Colonic mucosa (tissue), 4 donors: ENCODE results near the gene COPG2. TPM values are rescaled to one million over a fixed set of nuclear protein-coding genes. Genes with fewer than 3 reads are reported as not detected.
"Not testable (repeated sequence)": the region's sequence is repeated elsewhere in the genome, so short reads cannot be mapped to it uniquely, and the experiment has no call there.

ENCODE experiments used
- DNase-seq: peaks from one replicate; pipeline ENCODE4 v3.0.0-alpha.2; 2020
- H3K27ac ChIP-seq: fragments of 200-600 bp; one replicate; pipeline ENCODE4 v1.8.0; 2021
- H3K27me3 ChIP-seq: fragments of 200-600 bp; one replicate; pipeline ENCODE4 v1.8.0; 2021
- H3K36me3 ChIP-seq: fragments of 200-600 bp; one replicate; pipeline ENCODE4 v1.8.0; 2021
- H3K4me1 ChIP-seq: fragments of 200-600 bp; one replicate; pipeline ENCODE4 v1.8.0; 2021; ENCODE audit warnings: mild to moderate bottlenecking
- H3K4me3 ChIP-seq: fragments of 200-600 bp; one replicate; pipeline ENCODE4 v1.8.0; 2021
- H3K9ac ChIP-seq, 2 donors: one replicate each; pipeline ENCODE4 v1.7.0; 2013; ENCODE audit warnings: control low read depth in 2 of 2, low read depth in 2 of 2, low read length in 2 of 2
- H3K9me3 ChIP-seq: fragments of 200-600 bp; one replicate; pipeline ENCODE4 v1.8.0; 2021
- intact Hi-C: fragments of 100-400 bp; cut with DNase I; formaldehyde crosslinking; loops from one replicate; pipeline ENCODE4 v1.14.1; 2022
- total RNA-seq, 2 donors: library from RNA; stranded (reverse); fragmentation: NEBNext Ultra II Directional in 1 of 2; extraction: Animal tissue kit (Norgen Biotek cat#: 25700) in 1 of 2; gene quantifications; one replicate each; pipeline ENCODE4 v1.2.1, GENCODE V29; 2021
- TF ChIP-seq, protein P1 (sequence below): fragments of 200-600 bp; IDR thresholded peaks from one replicate; pipeline ENCODE4 v1.8.0; 2022; ENCODE audit warnings: antibody characterized with exemption, mild to moderate bottlenecking
- donor health status: healthy.
- donor health status: DM: no; HTN: no; CAD: no.
- donor health status: DM: no; HTN: no; CAD: no.

The COPG2 gene
- total RNA-seq, 2 donors from 2014 or later = 19.1 to 24.2 TPM

GRCh38 chr7:130615583-130615982 lies 53.0 kb downstream of the COPG2 start:
- H3K9ac ChIP-seq = no peak overlapping the region
- H3K4me1 ChIP-seq = no peaks in the 10 kb centered on the region
- no peaks in the 10 kb centered on the region for H3K36me3 ChIP-seq
- H3K9me3 ChIP-seq = no peaks in the 10 kb centered on the region
- no peak overlapping the region for H3K27ac ChIP-seq
- no peak overlapping the region for H3K4me3 ChIP-seq
- no peak for DNase-seq
- TF ChIP-seq, protein P1, sequence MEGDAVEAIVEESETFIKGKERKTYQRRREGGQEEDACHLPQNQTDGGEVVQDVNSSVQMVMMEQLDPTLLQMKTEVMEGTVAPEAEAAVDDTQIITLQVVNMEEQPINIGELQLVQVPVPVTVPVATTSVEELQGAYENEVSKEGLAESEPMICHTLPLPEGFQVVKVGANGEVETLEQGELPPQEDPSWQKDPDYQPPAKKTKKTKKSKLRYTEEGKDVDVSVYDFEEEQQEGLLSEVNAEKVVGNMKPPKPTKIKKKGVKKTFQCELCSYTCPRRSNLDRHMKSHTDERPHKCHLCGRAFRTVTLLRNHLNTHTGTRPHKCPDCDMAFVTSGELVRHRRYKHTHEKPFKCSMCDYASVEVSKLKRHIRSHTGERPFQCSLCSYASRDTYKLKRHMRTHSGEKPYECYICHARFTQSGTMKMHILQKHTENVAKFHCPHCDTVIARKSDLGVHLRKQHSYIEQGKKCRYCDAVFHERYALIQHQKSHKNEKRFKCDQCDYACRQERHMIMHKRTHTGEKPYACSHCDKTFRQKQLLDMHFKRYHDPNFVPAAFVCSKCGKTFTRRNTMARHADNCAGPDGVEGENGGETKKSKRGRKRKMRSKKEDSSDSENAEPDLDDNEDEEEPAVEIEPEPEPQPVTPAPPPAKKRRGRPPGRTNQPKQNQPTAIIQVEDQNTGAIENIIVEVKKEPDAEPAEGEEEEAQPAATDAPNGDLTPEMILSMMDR = no peak
- no peaks in the 10 kb centered on the region for H3K27me3 ChIP-seq
- intact Hi-C loops = no loop called here

GRCh38 chr7:130614449-130614848 lies 54.1 kb downstream of the COPG2 start:
- no peak overlapping the region for H3K9ac ChIP-seq
- H3K9me3 ChIP-seq = no peaks in the 10 kb centered on the region
- H3K4me3 ChIP-seq = no peak overlapping the region
- no peak overlapping the region for H3K27ac ChIP-seq
- H3K27me3 ChIP-seq = no peaks in the 10 kb centered on the region
- no peak for DNase-seq
- TF ChIP-seq, protein P1 = no peak
- H3K4me1 ChIP-seq = no peaks in the 10 kb centered on the region
- intact Hi-C loops = no loop called here
- no peaks in the 10 kb centered on the region for H3K36me3 ChIP-seq

- no peak overlapping the region for H3K9ac ChIP-seq
- no peak for DNase-seq
- intact Hi-C loops = no loop called here
- no peaks in the 10 kb centered on the region for H3K9me3 ChIP-seq
- no peak overlapping the region for H3K4me3 ChIP-seq
- H3K27me3 ChIP-seq = no peaks in the 10 kb centered on the region
- H3K4me1 ChIP-seq = no peaks in the 10 kb centered on the region
- no peak overlapping the region for H3K27ac ChIP-seq
- TF ChIP-seq, protein P1 = no peak
- H3K36me3 ChIP-seq = no peaks in the 10 kb centered on the region
These were observed 57.3 kb downstream of the COPG2 start for GRCh38 chr7:130611218-130611617.

DNA sequence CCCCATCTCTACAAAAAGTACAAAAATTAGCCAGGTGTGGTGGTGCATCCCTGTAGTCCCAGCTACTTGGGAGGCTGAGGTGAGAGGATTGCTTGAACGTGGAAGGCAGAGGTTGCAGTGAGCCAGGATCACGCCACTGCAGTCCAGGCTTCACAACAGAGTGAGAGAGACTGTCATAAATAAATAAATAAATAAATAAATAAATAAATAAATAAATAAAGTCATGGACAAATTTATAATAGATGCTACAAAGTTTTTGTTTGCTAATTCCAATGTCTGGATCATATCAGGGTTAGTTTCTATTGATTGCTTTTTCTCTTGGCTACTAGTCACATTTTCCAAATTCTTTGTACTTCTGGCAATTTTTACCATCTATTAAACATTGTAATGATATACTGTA lies 61.5 kb downstream of the COPG2 start:
- H3K4me1 ChIP-seq, H3K4me3 ChIP-seq, intact Hi-C loops, DNase-seq, H3K9me3 ChIP-seq, H3K36me3 ChIP-seq, H3K9ac ChIP-seq, H3K27me3 ChIP-seq, H3K27ac ChIP-seq: not testable (repeated sequence)

DNA sequence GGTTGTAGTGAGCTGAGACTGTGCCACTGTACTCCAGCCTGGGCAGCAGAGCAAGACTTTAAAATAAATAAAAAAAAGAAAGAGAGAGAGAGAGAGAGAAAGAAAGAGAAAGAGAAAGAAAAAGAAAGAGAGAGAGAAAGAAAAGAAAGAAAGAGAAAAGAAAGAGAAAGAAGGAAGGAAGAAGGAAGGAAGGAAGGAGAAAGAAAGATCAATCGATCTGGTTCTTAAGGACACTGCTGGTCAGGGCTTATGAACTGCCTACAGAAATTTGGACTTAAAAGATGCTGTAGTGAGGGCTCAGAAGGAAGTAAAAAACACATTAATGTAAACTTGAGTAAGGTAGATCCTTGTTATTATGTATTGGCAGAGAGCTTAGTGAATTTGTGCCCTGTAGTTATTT lies 62.4 kb downstream of the COPG2 start:
- H3K36me3 ChIP-seq = no peaks in the 10 kb centered on the region
- no peaks in the 10 kb centered on the region for H3K9me3 ChIP-seq
- no peak overlapping the region for H3K4me3 ChIP-seq
- TF ChIP-seq, protein P1 = no peak
- H3K27me3 ChIP-seq = no peaks in the 10 kb centered on the region
- no peak for DNase-seq
- H3K9ac ChIP-seq = no peak overlapping the region
- H3K4me1 ChIP-seq = no peaks in the 10 kb centered on the region
- intact Hi-C loops = no loop called here
- H3K27ac ChIP-seq = no peak overlapping the region

DNA sequence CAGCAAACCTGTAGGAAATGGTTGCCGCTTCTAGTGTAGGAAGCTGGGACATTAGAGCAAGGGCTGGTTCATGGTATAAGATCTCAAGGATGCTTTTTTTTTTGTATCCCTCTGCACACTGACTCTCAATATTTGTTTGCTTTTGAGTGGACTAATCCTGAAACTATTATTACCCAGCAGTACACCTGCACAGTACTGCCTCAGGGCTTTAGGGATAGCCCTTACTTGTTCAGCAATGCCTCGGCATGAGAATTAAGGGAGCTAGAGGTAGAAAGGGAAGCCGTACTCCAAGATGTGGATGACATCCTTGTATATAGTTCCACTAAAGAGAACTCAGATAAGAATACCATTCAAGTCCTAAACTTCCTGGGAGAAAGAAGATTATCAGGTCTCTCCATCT lies 70.5 kb downstream of the COPG2 start:
- no peak overlapping the region for H3K27ac ChIP-seq
- DNase-seq = no peak
- H3K9me3 ChIP-seq = no peaks in the 10 kb centered on the region
- intact Hi-C loops = no loop called here
- H3K4me1 ChIP-seq = no peaks in the 10 kb centered on the region
- TF ChIP-seq, protein P1 = no peak
- H3K27me3 ChIP-seq = no peaks in the 10 kb centered on the region
- H3K36me3 ChIP-seq = no peaks in the 10 kb centered on the region
- no peak overlapping the region for H3K4me3 ChIP-seq
- H3K9ac ChIP-seq = no peak overlapping the region
